Stimulated activated CD8-positive, alpha-beta memory T cell treated with anti-CD3 and anti-CD28 coated beads, Interleukin-7, amount 100 ng/mL, for 1 hour (primary cell): ENCODE measurements around the gene ITGA8.
"Not testable (repeated sequence)": the region's sequence is repeated elsewhere in the genome, so short reads cannot be mapped to it uniquely, and the experiment has no call there.

Experiments used
- DNase-seq, 2 donors: peaks; one replicate each; pipeline ENCODE4 v3.0.0-alpha.2; 2020; ENCODE audit warnings: low read depth in 2 of 2

ITGA8 gene

DNA sequence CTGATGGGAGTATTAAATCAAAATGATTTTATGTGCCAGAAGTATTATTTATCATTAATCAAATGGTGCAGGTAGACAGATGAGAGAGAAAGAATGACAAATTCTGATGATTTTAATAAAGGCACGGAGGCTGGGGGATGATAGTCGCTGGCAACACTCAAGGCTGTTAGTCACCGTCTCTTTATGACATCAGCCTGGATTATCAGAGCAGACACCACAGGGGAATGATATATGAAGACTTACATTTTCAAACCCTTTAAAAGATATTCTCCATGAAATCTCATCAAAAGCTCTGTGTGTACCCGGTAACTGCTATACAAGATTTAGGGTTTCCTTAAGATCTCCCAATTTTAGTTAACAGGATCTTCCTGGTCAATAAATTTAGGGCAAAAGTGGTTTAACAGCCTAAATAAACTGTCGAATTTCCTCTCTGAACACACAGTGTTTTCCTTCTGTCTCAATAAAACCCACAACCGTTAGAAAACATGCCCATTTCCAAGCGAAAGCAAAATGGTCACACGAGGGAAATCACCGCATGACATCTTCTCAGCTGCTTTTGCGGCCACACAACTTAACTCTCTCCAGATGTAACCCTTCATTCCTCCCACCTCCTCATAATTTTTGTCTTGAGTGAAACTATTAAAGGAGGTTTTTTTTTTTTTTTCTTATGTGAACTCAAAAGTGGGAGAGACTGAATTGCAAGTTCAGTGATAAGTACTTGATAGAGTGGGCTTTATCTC lies 215.5 kb downstream of the ITGA8 start:
- no peak for DNase-seq

DNA sequence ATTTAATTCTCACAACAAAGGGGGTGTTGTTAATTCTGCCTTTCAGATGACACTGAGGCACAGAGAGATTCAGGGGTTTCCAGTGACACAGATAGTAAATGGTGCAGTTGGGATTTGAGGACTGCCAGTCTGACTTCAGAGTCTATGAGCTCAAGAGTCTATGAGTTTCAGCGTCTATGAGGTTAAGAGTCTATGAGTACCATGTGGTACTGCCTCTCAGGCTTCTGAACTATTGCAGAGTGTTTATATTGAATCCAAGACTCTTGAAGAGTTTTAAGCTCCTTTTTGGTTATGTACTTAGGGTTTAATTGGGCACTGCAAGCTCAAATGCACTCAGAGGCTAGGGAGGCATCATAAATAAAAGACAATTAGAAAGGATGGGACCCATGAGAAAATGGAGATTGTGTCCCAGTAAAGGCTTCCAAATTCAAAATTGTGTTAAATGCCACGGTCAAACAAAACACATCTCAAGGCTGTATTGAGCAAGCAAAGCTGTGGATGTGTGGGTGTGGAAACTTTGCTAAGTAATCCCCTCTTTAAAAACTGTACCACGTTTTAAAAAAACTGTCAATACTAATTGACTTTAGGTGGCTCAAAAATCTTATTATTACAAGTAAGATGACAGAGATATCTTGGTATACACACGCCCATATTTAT lies 224.7 kb downstream of the ITGA8 start:
- DNase-seq, result no peak

DNA sequence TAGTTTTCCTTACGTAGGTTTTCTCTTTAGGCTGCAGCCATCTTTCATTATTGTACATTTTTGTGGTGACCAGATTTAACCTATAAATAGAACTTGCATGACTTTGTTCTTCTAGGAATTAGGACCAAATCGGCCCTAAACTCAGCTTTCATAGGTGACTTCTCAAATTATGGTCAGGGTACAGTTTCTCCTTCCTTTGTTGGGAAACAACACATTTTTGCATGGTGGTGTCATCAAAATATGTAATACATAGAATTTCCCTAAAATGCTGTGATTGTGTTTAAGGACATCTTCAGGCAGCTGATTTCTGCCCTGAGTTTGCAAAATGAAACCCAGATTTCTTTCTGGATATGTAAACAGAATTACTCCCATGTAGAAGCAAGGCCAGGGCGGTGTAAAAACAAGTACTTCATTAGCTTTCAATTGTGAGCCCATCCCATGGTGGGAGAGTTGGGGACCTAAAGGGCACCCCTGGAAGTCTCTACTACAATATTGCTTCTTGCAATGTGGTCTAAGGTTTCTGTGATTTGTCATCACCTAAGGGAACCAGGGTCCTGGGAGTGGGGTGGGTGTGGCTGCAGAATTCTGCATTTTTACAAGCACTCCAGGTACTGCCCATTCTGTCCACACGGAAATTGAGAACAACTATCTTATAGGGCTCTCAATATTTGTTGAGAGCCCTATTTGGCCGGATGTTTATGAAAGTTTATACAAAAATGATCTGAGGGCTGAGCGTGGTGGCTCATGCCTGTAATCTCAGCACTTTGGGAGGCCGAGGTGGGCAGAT lies 227.7 kb downstream of the ITGA8 start:
- DNase-seq, result no peak

DNA sequence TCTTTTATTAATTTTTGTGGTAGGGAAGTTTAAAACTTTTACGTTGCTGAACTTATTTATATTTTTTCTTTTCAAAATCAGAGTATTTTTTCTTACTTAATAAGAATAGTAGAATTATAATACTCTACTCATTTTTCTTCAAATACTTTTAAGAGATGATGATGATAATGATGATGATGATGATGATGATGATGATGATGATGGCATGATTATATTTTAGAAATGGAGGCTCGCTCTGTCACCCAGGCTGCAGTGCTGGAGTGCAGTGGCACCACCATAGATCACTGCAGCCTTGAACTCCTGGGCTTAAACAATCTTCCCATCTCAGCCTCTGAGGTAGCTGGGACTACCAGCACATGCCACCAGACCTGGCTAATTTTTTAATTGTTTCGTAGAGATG lies 230.3 kb downstream of the ITGA8 start:
- DNase-seq, result no peak

DNA sequence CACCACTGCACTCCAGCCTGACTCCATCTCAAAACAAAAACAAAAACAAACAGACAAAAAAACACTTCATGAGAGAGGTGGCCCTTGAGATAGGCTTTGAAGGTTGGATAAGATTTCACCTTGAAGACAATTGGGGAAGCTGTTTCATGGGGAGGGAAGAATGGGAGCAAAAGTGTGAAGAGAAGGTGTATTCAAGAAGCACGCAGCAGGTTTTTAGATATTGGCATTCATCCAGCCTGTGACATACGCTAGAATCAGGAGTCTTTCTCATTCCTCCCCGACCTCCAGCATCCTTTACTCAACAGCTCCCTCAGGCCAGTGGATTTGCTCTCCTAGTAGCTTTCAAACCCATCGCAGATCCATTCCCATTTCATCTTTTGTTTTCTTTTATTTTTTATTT lies 232.3 kb downstream of the ITGA8 start:
- DNase-seq, result no peak

DNA sequence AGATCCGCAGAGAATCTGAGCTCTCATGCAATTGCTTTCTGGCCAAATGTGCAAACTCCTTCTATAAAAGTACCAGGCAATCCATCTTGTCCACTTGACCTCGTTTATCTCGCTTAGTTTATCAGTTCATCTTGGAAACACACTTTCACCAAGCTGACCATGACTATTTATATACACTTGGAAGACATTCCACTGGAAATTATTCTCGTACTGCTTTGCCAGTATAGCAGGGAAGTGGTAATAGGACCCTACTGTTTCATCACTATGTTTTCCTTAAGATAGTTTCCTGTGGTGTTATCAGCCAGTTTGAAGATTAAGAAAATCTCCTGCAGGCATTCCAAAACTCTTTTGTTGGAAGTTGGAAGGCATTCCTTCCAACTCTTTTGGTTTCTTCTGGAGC lies 233.3 kb downstream of the ITGA8 start:
- no peak for DNase-seq

DNA sequence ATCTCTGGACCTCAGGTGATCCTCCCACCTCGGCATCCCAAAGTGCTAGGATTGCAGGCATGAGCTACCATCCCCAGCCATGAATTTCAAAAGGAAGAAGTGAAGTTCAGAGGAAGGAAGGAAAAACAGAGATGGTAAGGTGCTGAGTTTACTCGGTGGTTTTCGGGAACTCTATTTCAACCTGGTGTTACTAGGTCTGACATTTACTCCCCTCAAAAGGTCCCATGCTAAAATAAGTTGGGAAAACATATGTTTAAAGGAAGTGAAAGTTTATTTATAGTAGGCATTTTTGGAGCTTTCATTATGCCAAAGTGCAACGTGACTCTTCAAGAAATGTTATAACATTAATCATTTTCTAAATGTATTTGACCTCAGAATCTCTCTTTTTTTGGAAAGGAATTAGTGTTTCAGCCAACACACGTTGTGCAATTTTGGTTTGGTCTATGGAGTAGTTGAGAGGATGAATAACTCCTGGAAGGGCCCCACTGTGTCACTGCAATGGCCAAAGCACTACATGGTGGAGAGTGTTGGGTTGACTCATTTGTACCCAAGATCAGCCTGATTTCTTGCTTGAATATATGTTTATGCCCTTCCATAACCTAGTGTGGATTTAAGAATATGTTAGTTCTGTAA lies 233.9 kb downstream of the ITGA8 start:
- no peak for DNase-seq

DNA sequence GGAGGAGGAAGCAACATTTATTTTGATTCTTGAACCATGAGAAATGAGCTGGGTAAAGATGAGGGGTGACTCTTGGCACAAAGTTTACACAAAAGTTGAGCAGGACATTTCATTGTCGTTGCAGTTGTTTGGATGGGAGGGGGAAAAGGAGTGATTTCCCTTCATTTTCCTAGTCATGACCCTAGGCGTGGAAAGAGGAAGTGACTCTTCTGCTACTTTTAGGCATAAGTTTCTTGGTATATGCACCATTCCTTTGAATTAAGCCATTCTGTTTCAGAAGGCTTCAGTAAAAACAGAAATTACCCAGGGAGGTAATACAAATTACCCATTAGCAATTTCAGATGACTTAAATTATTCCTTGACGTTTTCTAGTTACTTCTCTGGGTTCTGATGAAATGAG lies 234.7 kb downstream of the ITGA8 start:
- no peak for DNase-seq

DNA sequence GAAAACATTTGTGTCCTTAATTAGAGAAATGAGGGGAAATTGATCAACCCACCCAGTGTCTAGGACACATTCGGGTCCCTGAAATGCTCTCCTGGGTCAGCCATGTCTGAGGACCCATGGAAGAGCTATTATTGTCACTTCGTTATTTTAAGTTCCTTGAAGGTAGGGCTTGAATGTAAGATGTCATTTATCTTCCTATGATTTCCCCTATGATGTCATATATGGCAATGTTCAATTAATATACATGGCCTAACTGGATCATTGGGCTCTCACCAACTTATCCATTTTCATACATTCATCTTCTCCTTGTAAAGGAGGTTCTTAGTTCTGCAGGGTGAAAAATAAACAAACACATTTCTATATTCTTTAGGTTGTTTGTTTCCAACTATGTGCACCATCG lies 235.6 kb downstream of the ITGA8 start:
- DNase-seq, result no peak

DNA sequence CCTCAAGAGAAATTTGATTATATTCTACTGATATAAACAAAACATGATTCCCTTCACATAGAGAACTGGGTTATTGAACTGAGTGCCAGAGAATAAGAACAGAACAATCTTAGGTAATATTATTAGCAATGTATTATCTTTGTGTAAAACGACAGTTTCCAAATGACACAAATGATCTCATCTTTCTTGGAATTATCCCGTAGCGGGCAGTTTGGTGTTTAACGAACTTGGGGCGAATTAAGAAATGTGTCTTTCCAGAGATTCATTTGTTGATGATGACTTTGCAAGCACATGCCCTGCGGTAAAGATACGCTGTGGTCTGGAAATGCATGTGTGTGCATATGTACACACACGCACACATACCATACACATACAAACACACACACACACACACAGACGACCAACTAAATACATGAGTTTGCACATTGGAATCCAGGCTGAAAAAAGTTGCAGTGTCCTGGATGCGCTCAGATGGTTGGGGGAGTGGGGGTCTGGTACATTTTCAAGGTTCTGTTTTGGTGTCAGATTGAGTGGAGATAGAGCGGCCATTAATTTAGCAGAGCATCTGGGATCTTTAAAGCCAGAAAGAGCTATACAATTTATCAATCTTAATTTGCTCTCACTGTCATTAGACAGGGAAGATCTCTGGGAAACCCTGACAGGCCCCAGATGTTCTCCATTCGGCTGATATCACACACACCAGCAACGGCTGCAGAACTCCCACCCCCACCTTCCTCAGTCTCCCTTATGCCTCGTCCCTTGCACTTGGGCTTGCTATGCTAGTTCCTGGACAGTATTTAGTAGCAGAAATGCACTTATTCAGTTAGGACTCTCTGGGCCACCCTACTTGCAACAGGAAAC lies 236.3 kb downstream of the ITGA8 start:
- DNase-seq, result no peak

DNA sequence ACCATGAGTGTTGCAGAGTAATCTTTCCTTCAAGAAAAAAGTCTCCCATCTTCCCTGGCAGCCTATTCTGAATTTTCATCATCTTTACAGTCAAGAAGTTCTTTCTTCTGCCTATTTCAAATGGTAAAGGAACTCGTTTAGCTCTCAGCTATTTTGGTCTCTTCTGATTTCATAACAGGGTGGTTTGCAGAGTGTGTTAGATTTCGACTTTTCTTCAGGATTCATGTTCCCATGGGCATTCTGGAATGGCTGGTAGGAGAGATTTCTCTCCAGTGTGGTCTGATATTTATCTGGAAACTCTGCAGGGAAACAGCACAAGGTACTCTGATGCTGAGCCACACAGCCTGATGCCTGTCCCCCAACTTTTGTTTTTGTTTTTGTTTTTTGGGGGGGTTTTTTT lies 237.6 kb downstream of the ITGA8 start:
- DNase-seq, result no peak

DNA sequence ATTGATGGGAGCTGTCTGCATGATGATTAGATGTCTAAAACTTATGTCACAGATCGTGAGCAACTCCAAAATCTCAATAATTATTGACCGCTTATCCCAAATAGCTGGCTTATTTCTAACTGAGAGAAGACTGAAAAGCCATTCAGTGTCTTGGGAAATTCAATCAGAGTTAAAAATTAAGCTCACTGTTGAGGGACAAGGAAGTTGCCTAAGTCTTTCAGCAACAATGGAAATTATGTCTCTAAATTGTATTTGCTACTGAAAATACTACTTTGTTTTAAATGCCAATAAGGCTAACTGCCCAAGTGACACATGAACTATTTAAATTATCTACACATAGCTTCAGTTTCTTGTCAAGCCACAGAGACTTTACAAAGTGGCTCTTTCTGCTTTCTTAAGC lies 240.8 kb downstream of the ITGA8 start:
- DNase-seq, result no peak

DNA sequence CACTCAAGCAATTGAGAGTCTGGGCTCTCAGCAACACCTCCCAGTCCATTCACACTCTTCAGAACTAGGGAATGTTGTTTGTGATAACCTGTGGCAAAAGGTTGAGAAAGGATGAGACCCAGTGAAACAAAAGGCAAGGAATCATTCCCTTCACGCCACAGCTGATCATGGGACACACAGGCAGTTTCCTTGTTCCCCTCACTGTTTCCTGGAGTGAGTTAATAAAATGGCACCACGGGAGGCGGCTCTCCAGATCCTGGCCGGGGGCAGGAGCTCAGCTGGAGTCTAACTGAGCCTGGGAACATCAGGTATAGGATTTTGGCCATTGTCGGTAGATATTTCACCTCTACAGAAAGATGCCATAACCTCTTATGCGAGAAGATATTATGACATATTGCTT lies 241.3 kb downstream of the ITGA8 start:
- DNase-seq, result no peak

DNA sequence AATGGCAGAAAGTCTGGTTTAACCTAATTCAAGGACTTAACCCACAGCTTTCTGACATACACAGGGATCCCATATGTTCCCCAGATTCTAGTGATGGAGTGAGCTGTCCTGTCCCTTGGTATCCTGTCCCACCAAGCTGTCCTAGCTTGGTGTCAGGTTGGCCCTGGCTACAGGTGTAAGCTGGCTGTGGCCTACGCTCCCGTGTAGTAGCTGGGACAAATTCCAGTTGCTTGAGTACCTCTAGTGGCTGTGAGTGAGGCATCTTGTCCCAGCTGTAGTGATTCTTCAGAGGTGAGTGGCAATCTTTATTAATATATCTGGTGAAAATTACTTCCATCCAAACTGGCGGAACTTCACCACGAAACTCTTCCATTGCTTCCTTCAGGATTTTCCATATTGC lies 243.4 kb downstream of the ITGA8 start:
- DNase-seq, result no peak

DNA sequence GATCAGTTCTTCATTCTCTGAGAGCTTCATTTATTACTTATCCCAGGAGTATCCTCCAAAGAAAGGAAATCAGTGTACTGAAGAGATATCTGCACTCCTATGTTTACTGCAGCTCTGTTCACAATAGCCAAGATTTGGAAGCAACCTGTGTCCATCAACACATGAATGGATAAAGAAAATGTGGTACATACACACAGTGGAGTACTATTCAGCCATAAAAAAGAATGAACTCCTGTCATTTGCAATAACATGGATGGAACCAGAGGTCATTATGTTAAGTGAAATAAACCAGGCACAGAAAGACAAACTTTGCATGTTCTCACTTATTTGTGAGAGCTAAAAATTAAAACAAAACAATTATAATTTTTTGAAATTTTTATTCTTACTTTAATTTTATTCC lies 244.3 kb downstream of the ITGA8 start:
- not testable (repeated sequence) for DNase-seq

DNA sequence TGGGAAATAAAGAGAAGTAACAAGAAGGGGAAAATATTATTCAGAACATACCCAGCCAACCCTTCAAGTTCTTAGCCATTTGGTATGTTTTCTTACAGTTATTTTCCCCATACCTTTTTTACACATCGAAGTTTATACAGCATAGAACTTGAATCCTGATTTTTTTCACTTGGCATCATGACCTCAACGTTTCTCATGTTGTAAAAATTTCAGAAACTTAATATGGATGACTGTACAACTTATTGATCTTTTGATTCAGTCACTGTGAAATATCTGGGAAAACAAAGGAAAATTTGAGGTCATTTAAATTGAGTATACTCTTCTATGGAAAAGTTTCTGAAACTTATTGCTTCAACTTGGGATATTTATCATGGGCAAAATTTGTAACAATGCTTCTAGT lies 245.1 kb downstream of the ITGA8 start:
- DNase-seq, result no peak

DNA sequence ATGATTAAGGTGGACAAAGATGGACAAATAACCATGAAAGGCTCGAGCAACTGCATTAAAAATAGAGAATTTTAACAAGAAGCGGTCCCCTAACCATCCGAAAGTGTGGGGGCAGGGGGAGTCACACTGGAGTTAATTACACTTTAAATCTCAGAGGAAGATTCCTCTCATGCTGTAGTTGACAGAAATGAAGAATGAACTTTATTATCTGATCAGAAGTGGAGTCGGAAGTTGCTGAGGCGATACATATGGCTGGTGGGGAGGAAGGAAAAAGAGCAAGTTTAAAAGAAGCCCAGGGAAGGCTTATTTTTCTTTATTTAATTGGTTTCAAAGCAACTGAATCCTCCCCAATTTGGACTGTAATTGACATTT lies 246.3 kb downstream of the ITGA8 start:
- DNase-seq, result no peak

DNA sequence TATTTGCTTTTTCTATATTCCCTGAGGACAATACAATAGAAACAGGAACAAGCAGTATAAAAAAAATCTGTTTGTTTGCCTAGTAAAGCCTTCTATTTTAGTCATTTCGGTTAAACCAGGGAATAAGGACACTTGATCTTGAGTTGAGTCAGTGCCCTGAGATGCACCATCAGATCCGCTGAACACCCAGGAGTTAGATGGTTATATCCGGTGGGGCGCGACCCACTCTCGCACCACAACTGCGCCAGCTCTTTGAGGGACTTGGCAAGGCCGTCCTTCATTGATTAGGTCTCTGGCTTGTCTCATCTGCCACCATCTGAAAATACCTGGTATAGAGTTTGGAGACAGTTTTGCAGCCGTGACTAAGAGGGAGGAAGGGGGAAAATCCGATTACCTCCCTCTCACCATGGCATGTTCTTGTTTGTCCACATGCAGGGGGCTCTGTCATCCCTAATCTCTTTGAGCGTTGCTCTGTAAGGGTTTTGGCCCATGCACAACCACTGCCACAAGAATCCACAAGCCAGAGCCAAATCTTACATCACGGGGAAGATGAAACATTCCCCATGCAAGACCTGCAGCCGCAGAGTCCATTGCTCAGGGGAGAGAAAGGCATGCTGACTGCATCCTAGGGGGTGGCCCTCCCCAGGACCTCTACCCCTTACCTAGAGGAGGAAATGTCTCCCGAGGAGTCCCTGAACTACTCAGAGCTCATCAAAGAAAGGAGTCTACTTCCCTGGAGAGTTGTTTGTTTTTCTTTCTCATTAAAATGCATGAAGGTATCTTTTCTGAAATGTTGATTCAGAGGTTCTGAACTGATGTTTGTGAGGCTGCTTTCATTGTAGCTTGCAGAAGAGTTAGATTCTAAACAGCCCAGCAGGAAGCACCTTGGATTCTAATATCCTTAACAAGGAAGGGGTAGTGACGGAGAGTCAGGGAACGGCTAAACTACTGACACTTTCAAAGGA lies 247.0 kb downstream of the ITGA8 start:
- DNase-seq, result no peak

DNA sequence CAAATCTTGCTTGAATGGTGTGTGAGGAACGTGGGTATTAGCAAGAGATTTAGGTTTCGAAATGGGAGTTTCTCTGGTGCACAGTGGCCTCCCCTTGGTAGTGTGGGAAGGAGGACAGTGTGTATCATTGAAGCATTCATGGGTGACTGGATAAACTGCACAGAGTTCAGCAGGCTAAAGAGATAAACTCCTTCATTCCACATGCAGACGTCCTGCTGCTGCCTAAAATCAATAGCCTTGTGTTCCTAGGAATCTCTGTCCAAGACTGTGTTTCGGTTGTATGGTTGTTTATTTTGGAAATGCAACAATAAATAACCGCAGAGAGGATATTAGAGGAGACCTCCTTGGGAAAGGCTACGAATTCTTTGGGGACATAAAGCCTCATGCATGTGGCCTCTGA lies 247.7 kb downstream of the ITGA8 start:
- DNase-seq, result no peak

DNA sequence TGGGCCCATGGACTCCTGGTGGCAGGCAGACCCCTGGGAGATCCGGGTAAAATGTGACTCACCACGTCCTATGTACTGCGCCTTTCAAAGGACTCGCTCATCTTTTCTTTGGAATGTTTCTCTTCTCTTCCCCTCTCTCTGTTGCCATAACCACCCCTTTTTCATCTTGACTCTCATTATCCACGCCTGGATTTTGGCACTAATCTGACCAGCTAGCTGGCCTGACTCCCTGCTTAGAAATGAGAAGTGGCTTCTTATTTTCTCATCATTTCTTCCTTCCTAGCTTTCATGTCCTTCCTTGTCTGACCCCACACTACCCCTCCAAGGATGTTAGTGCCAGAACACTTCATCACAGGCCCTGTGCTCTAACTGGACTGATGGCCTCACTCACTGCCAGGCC lies 250.6 kb downstream of the ITGA8 start:
- no peak for DNase-seq
